Measurements from ENCODE around the gene ABHD14A.

- TF ChIP-seq POLR2A (IDR thresholded peaks at IDR 0.05) (no peak), CTCF (IDR thresholded peaks at IDR 0.05) (peak; percentile 76 to 94 (median 88))
Observed at GRCh38 chr3:52001443-52001974, 26.6 kb downstream of the ABHD14A start.

All from body of pancreas (tissue), 4 donors.